H1 (cell line): ENCODE data around the gene RELB. TPM values are rescaled to one million over a fixed set of nuclear protein-coding genes. Genes with fewer than 3 reads are reported as not detected.

Experiments
- CTCF ChIA-PET: fragments of 300-600 bp; sonication (Branson Sonifier 250); formaldehyde crosslinking; loops from one replicate; lab custom pipeline; 2021; ENCODE audit not compliant: partially characterized antibody; lab: Charles Lee
- POLR2A ChIA-PET: fragments of 300-600 bp; sonication (Branson Sonifier 250); formaldehyde crosslinking; loops from one replicate; lab custom pipeline; 2021; ENCODE audit warnings: inconsistent platforms; ENCODE audit not compliant: partially characterized antibody; lab: Charles Lee
- DNase-seq, 2 experiments: peaks; one replicate each; pipeline versions ENCODE4 v3.0.0 to v3.0.0-alpha.2; 2010 to 2022; ENCODE audit warnings: low spot score in 2 of 2, low read depth in 1 of 2, mixed read lengths in 1 of 2
- FAIRE-seq: peaks from 2 replicates; lab custom pipeline; 2011; peaks lifted over from hg19 to GRCh38; lab: Jason Lieb, UNC
- H2AFZ ChIP-seq: 2 replicates; pipeline ENCODE4 v1.8.1; 2012; ENCODE audit warnings: low read length, inconsistent platforms
- H2AK5ac ChIP-seq: 2 replicates; pipeline ENCODE4 v1.6.1; 2013; ENCODE audit warnings: low read depth, low read length
- H2BK120ac ChIP-seq: replicated peaks from 2 replicates; pipeline ENCODE3; 2013; ENCODE audit warnings: low read depth, low read length, inconsistent platforms
- H2BK12ac ChIP-seq: 2 replicates; pipeline ENCODE4 v1.6.1; 2013; ENCODE audit warnings: low read depth, low read length
- H2BK15ac ChIP-seq: 2 replicates; pipeline ENCODE4 v1.6.1; 2013; ENCODE audit warnings: low read length
- H2BK20ac ChIP-seq: 2 replicates; pipeline ENCODE4 v1.6.1; 2013; ENCODE audit warnings: low read length
- H2BK5ac ChIP-seq: 2 replicates; pipeline ENCODE4 v1.6.1; 2013; ENCODE audit warnings: low read depth, low read length
- H3K14ac ChIP-seq: 2 replicates; pipeline ENCODE4 v1.6.1; 2013; ENCODE audit warnings: inconsistent platforms; ENCODE audit not compliant: insufficient read length
- H3K18ac ChIP-seq: 2 replicates; pipeline ENCODE4 v1.6.1; 2013; ENCODE audit warnings: low read length; ENCODE audit errors: extremely low read depth
- H3K23ac ChIP-seq: 2 replicates; pipeline ENCODE4 v1.6.1; 2013; ENCODE audit warnings: inconsistent platforms; ENCODE audit not compliant: insufficient read length
- H3K23me2 ChIP-seq: 2 replicates; pipeline ENCODE4 v1.6.1; 2013; ENCODE audit warnings: low read depth, low read length
- H3K27ac ChIP-seq: 2 replicates; pipeline ENCODE4 v1.6.1; 2011; ENCODE audit warnings: low read depth, low read length, inconsistent platforms
- H3K27me3 ChIP-seq, 4 experiments: replicated peaks in 1 of 4; 1 replicate in 1 of 4; 2 replicates in 3 of 4; pipeline versions ENCODE4 v1.6.1 to v1.8.1; 2011 to 2013; ENCODE audit warnings: low read length in 3 of 4, mild to moderate bottlenecking in 3 of 4, inconsistent platforms in 2 of 4, mixed read lengths in 2 of 4, moderate library complexity in 1 of 4; ENCODE audit not compliant: control insufficient read depth in 3 of 4, insufficient read depth in 3 of 4; ENCODE audit errors: extremely low read depth in 1 of 4
- H3K36me3 ChIP-seq, 4 experiments: 2 replicates each; pipeline versions ENCODE4 v1.6.1 to v1.8.1; 2011 to 2013; ENCODE audit warnings: mild to moderate bottlenecking in 4 of 4, low read length in 3 of 4, moderate library complexity in 2 of 4, control low read depth in 1 of 4, inconsistent platforms in 1 of 4; ENCODE audit not compliant: insufficient read depth in 4 of 4, control insufficient read depth in 2 of 4
- H3K4ac ChIP-seq: replicated peaks from 2 replicates; pipeline ENCODE3; 2013; ENCODE audit warnings: low read length, low read depth, mixed read lengths, inconsistent platforms; ENCODE audit not compliant: insufficient read length
- H3K4me1 ChIP-seq, 4 experiments: replicated peaks in 1 of 4; 1 replicate in 1 of 4; 2 replicates in 3 of 4; pipeline versions ENCODE4 v1.6.1 to v1.8.1; 2011 to 2013; ENCODE audit warnings: low read length in 3 of 4, inconsistent platforms in 2 of 4, mixed read lengths in 1 of 4; ENCODE audit not compliant: insufficient read depth in 4 of 4, control insufficient read depth in 3 of 4
- H3K4me2 ChIP-seq, 2 experiments: 2 replicates each; pipeline versions ENCODE4 v1.6.1 to v1.8.1; 2011 to 2013; ENCODE audit warnings: low read depth in 2 of 2, low read length in 2 of 2, control low read depth in 1 of 2, inconsistent platforms in 1 of 2, mild to moderate bottlenecking in 1 of 2; ENCODE audit not compliant: insufficient read depth in 1 of 2
- H3K4me3 ChIP-seq, 4 experiments: fragments of 200-600, 300-600 bp in 1 of 4; sonication (generic), shearing (Covaris generic), sonication (Bioruptor Twin) in 1 of 4; 2 replicates each; pipeline versions ENCODE4 v1.5.1 to v1.8.1; 2011 to 2016; ENCODE audit warnings: low read length in 4 of 4, low read depth in 3 of 4, control low read depth in 2 of 4, inconsistent platforms in 2 of 4, mild to moderate bottlenecking in 2 of 4, mixed read lengths in 1 of 4, moderate library complexity in 1 of 4; ENCODE audit not compliant: insufficient read depth in 2 of 4; ENCODE audit errors: extremely low read depth in 1 of 4
- H3K56ac ChIP-seq: replicated peaks from 2 replicates; pipeline ENCODE3; 2013; ENCODE audit warnings: low read depth, mild to moderate bottlenecking, mixed read lengths, low read length, inconsistent platforms; ENCODE audit not compliant: insufficient read length
- H3K79me1 ChIP-seq: 2 replicates; pipeline ENCODE4 v1.6.1; 2013; ENCODE audit warnings: low read depth, low read length, control low read depth
- H3K79me2 ChIP-seq, 2 experiments: 2 replicates each; pipeline versions ENCODE4 v1.6.1 to v1.8.1; 2012 to 2013; ENCODE audit warnings: low read length in 2 of 2, mild to moderate bottlenecking in 2 of 2, inconsistent platforms in 1 of 2; ENCODE audit not compliant: insufficient read depth in 2 of 2, control insufficient read depth in 1 of 2
- H3K9ac ChIP-seq, 4 experiments: replicated peaks in 1 of 4; 1 replicate in 1 of 4; 2 replicates in 3 of 4; pipeline versions ENCODE4 v1.6.1 to v1.8.1; 2011 to 2013; ENCODE audit warnings: low read depth in 3 of 4, low read length in 3 of 4, control low read depth in 2 of 4, mild to moderate bottlenecking in 2 of 4, moderate library complexity in 2 of 4, inconsistent platforms in 1 of 4; ENCODE audit errors: extremely low read depth in 1 of 4
- H3K9me3 ChIP-seq, 2 experiments: 2 replicates each; pipeline versions ENCODE4 v1.6.1 to v1.8.1; 2012 to 2013; ENCODE audit warnings: mild to moderate bottlenecking in 2 of 2, moderate library complexity in 2 of 2, control low read depth in 1 of 2, inconsistent platforms in 1 of 2, low read depth in 1 of 2, low read length in 1 of 2, mixed read lengths in 1 of 2; ENCODE audit not compliant: insufficient read depth in 2 of 2
- H4K20me1 ChIP-seq, 2 experiments: replicated peaks in 1 of 2; 2 replicates each; pipeline versions ENCODE3 to v1.8.1; 2011 to 2013; ENCODE audit warnings: inconsistent platforms in 2 of 2, low read length in 2 of 2, mild to moderate bottlenecking in 1 of 2; ENCODE audit not compliant: insufficient read depth in 2 of 2, control insufficient read depth in 1 of 2
- H4K5ac ChIP-seq: 2 replicates; pipeline ENCODE4 v1.6.1; 2013; ENCODE audit warnings: low read length, low read depth, mixed read lengths, inconsistent platforms; ENCODE audit not compliant: insufficient read length
- H4K8ac ChIP-seq: 2 replicates; pipeline ENCODE4 v1.8.0; 2013; ENCODE audit warnings: mild to moderate bottlenecking, moderate library complexity, low read length, inconsistent platforms; ENCODE audit not compliant: insufficient read depth; ENCODE audit errors: extremely low read depth
- H4K91ac ChIP-seq: replicated peaks from 2 replicates; pipeline ENCODE3; 2013; ENCODE audit warnings: low read length, mixed read lengths, inconsistent platforms; ENCODE audit not compliant: insufficient read length
- ASH2L ChIP-seq: fragments of 200-600, 300-600 bp; sonication (generic); IDR thresholded peaks from one replicate; pipeline ENCODE4 v1.7.1; 2017; ENCODE audit warnings: low read length
- KDM5A ChIP-seq: fragments of 200-600 bp; IDR thresholded peaks from 2 replicates; pipeline ENCODE4 v1.7.1; 2012; ENCODE audit warnings: mild to moderate bottlenecking, low read length, inconsistent platforms, mixed read lengths
- SIX5 ChIP-seq: IDR thresholded peaks from 2 replicates; pipeline ENCODE4 v1.6.1; 2011; ENCODE audit warnings: mild to moderate bottlenecking, low read depth, low read length
- WGBS, 2 experiments: shearing (Covaris generic) in 1 of 2; methylation state at CpG; one replicate each; pipeline versions ENCODE4 v1.1.6 to v1.1.7; 2013 to 2015; ENCODE audit warnings: low lambda C conversion rate in 2 of 2, mixed read lengths in 2 of 2, inconsistent platforms in 1 of 2, low coverage in 1 of 2, missing lambda C conversion rate in 1 of 2; ENCODE audit not compliant: insufficient replicate concordance in 2 of 2, insufficient coverage in 1 of 2, insufficient read length in 1 of 2; ENCODE audit errors: extremely low coverage in 1 of 2, missing lambda C conversion rate in 1 of 2; 5-methylcytosine and 5-hydroxymethylcytosine counted together
- polyA plus RNA-seq, 7 experiments: library from polyadenylated mRNA; depleted of rRNA in 3 of 7; stranded (reverse) in 5 of 7; unstranded in 2 of 7; fragments of >200 nt in 5 of 7; fragments of 200-250 nt in 2 of 7; gene quantifications; 1 replicate in 5 of 7; 2 replicates in 1 of 7; 4 replicates in 1 of 7; pipeline versions ENCODE4 v1.2.1 to v1.2.3, GENCODE V29; 2011 to 2013; ENCODE audit warnings: missing spikeins in 2 of 7, mixed read lengths in 2 of 7
- total RNA-seq: library from RNA; stranded (reverse); fragmentation: NEBNext Ultra II Directional; extraction: Animal tissue kit (Norgen Biotek cat#: 25700); gene quantifications from 2 replicates; pipeline ENCODE4 v1.2.1, GENCODE V29; 2021
- TF ChIP-seq, protein P1 (sequence below), 3 experiments: IDR thresholded peaks; 1 replicate in 2 of 3; 2 replicates in 1 of 3; pipeline versions ENCODE4 v1.5.1 to v1.6.1; 2011; ENCODE audit warnings: low read length in 3 of 3, mild to moderate bottlenecking in 3 of 3, inconsistent platforms in 2 of 3, low read depth in 1 of 3, moderate library complexity in 1 of 3; ENCODE audit not compliant: insufficient read depth in 1 of 3; ENCODE audit errors: control extremely low read depth in 1 of 3

RELB gene
- total and polyA plus RNA-seq, 2 of the 8 experiments (the other 6 are each of a cell fraction or from before 2014, with no cell fraction given) = 10.0 to 13.1 TPM

DNA sequence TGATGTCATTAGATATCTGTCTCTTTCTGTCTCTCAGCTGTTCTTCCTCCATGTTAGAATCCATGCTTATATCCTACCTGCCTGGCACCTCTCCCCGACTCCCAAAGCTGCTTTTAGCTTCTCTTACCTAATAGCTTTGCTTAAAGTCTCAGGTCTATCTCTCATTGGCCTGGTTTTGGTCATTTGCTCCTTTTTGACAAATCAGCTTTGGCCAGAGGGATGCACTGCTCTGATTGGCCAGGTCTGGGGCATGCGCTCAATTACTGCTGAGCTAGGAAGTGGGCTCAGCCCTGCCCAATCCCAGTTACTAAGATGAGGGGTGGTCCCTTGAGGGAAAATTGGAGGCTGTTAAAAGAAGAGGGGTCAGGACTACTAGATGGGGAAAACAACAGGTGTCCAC, 26.1 kb downstream of the RELB start:
- 85% methylated on average over 2 of the region's 2 CpGs; no CpG with 5 or more reads in 1 of the 2 experiments for WGBS, 2 experiments
- no peaks in the 10 kb centered on the region for H4K20me1 ChIP-seq
- H3K9ac ChIP-seq = no peak overlapping the region
- H2BK12ac ChIP-seq = no peak overlapping the region
- H4K91ac ChIP-seq = no peak overlapping the region
- DNase-seq = no peak
- peaks cover 0 to 7% (median 2%) of the 10 kb centered on the region in 4 experiments; a peak in 3 of 8 replicates for H3K36me3 ChIP-seq
- H2BK120ac ChIP-seq = no peak overlapping the region
- H2BK5ac ChIP-seq = no peak overlapping the region
- no peak overlapping the region for H3K4me2 ChIP-seq
- H3K79me1 ChIP-seq = no peaks in the 10 kb centered on the region
- no peak overlapping the region for H3K4me3 ChIP-seq
- H2AK5ac ChIP-seq = no peak overlapping the region
- TF ChIP-seq KDM5A = no peak
- TF ChIP-seq, protein P1, sequence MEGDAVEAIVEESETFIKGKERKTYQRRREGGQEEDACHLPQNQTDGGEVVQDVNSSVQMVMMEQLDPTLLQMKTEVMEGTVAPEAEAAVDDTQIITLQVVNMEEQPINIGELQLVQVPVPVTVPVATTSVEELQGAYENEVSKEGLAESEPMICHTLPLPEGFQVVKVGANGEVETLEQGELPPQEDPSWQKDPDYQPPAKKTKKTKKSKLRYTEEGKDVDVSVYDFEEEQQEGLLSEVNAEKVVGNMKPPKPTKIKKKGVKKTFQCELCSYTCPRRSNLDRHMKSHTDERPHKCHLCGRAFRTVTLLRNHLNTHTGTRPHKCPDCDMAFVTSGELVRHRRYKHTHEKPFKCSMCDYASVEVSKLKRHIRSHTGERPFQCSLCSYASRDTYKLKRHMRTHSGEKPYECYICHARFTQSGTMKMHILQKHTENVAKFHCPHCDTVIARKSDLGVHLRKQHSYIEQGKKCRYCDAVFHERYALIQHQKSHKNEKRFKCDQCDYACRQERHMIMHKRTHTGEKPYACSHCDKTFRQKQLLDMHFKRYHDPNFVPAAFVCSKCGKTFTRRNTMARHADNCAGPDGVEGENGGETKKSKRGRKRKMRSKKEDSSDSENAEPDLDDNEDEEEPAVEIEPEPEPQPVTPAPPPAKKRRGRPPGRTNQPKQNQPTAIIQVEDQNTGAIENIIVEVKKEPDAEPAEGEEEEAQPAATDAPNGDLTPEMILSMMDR (IDR thresholded peaks at IDR 0.05; ENCODE audit: control extremely low read depth in 1 of 3, insufficient read depth in 1 of 3, low read depth in 1 of 3, low read length in 3 of 3) = no peak
- no peak for TF ChIP-seq ASH2L
- TF ChIP-seq SIX5 = no peak
- H3K23me2 ChIP-seq = no peaks in the 10 kb centered on the region
- no peak overlapping the region for H3K14ac ChIP-seq
- no peak overlapping the region for H3K27ac ChIP-seq
- no peaks in the 10 kb centered on the region for H3K9me3 ChIP-seq
- no peak overlapping the region for H2BK20ac ChIP-seq
- H3K4ac ChIP-seq = no peak overlapping the region
- H3K27me3 ChIP-seq = no peaks in the 10 kb centered on the region
- FAIRE-seq = no peak
- H2BK15ac ChIP-seq = no peak overlapping the region
- no peaks in the 10 kb centered on the region for H3K79me2 ChIP-seq
- no peak overlapping the region for H4K5ac ChIP-seq
- no peak overlapping the region for H2AFZ ChIP-seq
- no peaks in the 10 kb centered on the region for H3K4me1 ChIP-seq
- POLR2A ChIA-PET = interaction anchor here (0.6 to 1.1 kb wide), 4 partner anchors 11 to 36 kb away, joined by 3 to 4 read pairs (median 3); partner anchors contain the start of gene CLASRP
- CTCF ChIA-PET = interaction anchor here (0.6 to 1.1 kb wide), 3 partner anchors 32 to 322 kb away, joined by 3 to 4 read pairs (median 4); no protein-coding TSS in a partner anchor
- H3K18ac ChIP-seq = no peak overlapping the region
- H3K23ac ChIP-seq = no peak overlapping the region
- no peak overlapping the region for H4K8ac ChIP-seq
- H3K56ac ChIP-seq = no peak overlapping the region
